Breast epithelium (tissue), 4 donors: ENCODE measurements around the gene KAT6B. TPM values are rescaled to one million over a fixed set of nuclear protein-coding genes. Genes with fewer than 3 reads are reported as not detected.

Source experiments
- DNase-seq, 2 donors: peaks; one replicate each; pipeline ENCODE4 v3.0.0-alpha.2; 2019; ENCODE audit warnings: low spot score in 2 of 2
- H3K27ac ChIP-seq, 2 donors: fragments of 200-600 bp; sonication (generic) in 1 of 2; one replicate each; pipeline ENCODE4 v1.5.1; 2016 to 2019; ENCODE audit warnings: mild to moderate bottlenecking in 1 of 2
- H3K27me3 ChIP-seq, 2 donors: fragments of 200-600 bp; sonication (generic) in 1 of 2; one replicate each; pipeline versions ENCODE4 v1.5.1 to v1.6.0; 2017 to 2019; ENCODE audit warnings: control low read depth in 1 of 2, mild to moderate bottlenecking in 1 of 2
- H3K36me3 ChIP-seq: fragments of 200-600 bp; one replicate; pipeline ENCODE4 v1.5.1; 2019
- H3K4me1 ChIP-seq, 2 donors: fragments of 200-600 bp; sonication (generic); one replicate each; pipeline ENCODE4 v1.5.1; 2016 to 2019; ENCODE audit warnings: control low read depth in 1 of 2
- H3K4me3 ChIP-seq, 3 donors: fragments of 200-600 bp; sonication (generic); 1 replicate in 2 of 3; 2 replicates in 1 of 3; pipeline ENCODE4 v1.5.1; 2016 to 2019; ENCODE audit warnings: mild to moderate bottlenecking in 3 of 3, moderate library complexity in 2 of 3
- H3K9me3 ChIP-seq, 2 donors: fragments of 200-600 bp; sonication (generic) in 1 of 2; one replicate each; pipeline ENCODE4 v1.5.1; 2016 to 2019; ENCODE audit warnings: control low read depth in 1 of 2
- CTCF ChIP-seq, 3 donors: fragments of 450-650 bp; IDR thresholded peaks; one replicate each; pipeline ENCODE4 v1.5.1; 2016 to 2017; ENCODE audit warnings: antibody characterized with exemption in 3 of 3, mild to moderate bottlenecking in 3 of 3, moderate library complexity in 3 of 3
- POLR2A ChIP-seq: fragments of 450-650 bp; IDR thresholded peaks from one replicate; pipeline ENCODE4 v1.6.1; 2016; ENCODE audit warnings: antibody characterized with exemption, mild to moderate bottlenecking, moderate library complexity
- POLR2AphosphoS5 ChIP-seq, 3 donors: sonication (generic); formaldehyde crosslinking; IDR thresholded peaks; one replicate each; pipeline ENCODE4 v1.6.1; 2017; ENCODE audit warnings: antibody characterized with exemption in 3 of 3
- intact Hi-C: fragments of 100-400 bp; cut with DNase I; formaldehyde crosslinking; loops from one replicate; pipeline ENCODE4 v1.15.1; 2023; ENCODE audit warnings: low total_unique reads
- total RNA-seq, 3 donors: library from RNA; depleted of rRNA; stranded (reverse); fragments of >200 nt; gene quantifications; one replicate each; pipeline ENCODE4 v1.1.0, GENCODE V29; 2016

The KAT6B gene
- total RNA-seq, 3 donors from 2014 or later: 46.2 to 90.3 (median 55.7) TPM

- no peaks in the 10 kb centered on the region for H3K9me3 ChIP-seq
- H3K4me3 ChIP-seq: peak overlapping the region in 2 of 3 donors; percentile 82 to 94
- intact Hi-C loops: no loop called here
- no peak for DNase-seq
- H3K36me3 ChIP-seq: no peaks in the 10 kb centered on the region
- H3K27me3 ChIP-seq: no peaks in the 10 kb centered on the region
- no peaks in the 10 kb centered on the region for H3K4me1 ChIP-seq
- H3K27ac ChIP-seq: peak overlapping the region; percentile 99 to 100
- no peak for TF ChIP-seq CTCF (IDR thresholded peaks at IDR 0.05)
- TF ChIP-seq POLR2A: no peak
- TF ChIP-seq POLR2AphosphoS5 (IDR thresholded peaks at IDR 0.05): no peak
Observed at GRCh38 chr10:74827694-74828093, 1.3 kb downstream of the KAT6B start.

- H3K4me3 ChIP-seq: no peak overlapping the region
- H3K9me3 ChIP-seq: no peaks in the 10 kb centered on the region
- H3K27ac ChIP-seq: no peak overlapping the region
- no peaks in the 10 kb centered on the region for H3K36me3 ChIP-seq
- H3K4me1 ChIP-seq: no peaks in the 10 kb centered on the region
- intact Hi-C loops: no loop called here
- H3K27me3 ChIP-seq: no peaks in the 10 kb centered on the region
- no peak for DNase-seq
- TF ChIP-seq CTCF (IDR thresholded peaks at IDR 0.05): no peak
Observed at GRCh38 chr10:74828946-74829345, 2.5 kb downstream of the KAT6B start.

GRCh38 chr10:74831518-74832120, 5.2 kb downstream of the KAT6B start:
- Histone ChIP-seq H3K9me3 (no peaks in the 10 kb centered on the region), H3K27ac (no peak overlapping the region), H3K4me1 (no peaks in the 10 kb centered on the region), H3K4me3 (no peak overlapping the region), H3K36me3 (no peaks in the 10 kb centered on the region), H3K27me3 (no peaks in the 10 kb centered on the region)
- no peak for TF ChIP-seq CTCF (IDR thresholded peaks at IDR 0.05)
- TF ChIP-seq POLR2AphosphoS5 (IDR thresholded peaks at IDR 0.05): no peak
- no peak for TF ChIP-seq POLR2A
- no peak for DNase-seq
- intact Hi-C loops: no loop called here

- H3K27me3 ChIP-seq: no peaks in the 10 kb centered on the region
- no peak overlapping the region for H3K4me3 ChIP-seq
- no peak overlapping the region for H3K27ac ChIP-seq
- no peaks in the 10 kb centered on the region for H3K9me3 ChIP-seq
- TF ChIP-seq POLR2AphosphoS5 (IDR thresholded peaks at IDR 0.05) (no peak), POLR2A (no peak), CTCF (IDR thresholded peaks at IDR 0.05) (no peak)
- peaks cover 0 to 3% of the 10 kb centered on the region in 2 donors for H3K4me1 ChIP-seq
- no peak for DNase-seq
- no peaks in the 10 kb centered on the region for H3K36me3 ChIP-seq
- intact Hi-C loops: no loop called here
Observed at GRCh38 chr10:74835963-74836362, 9.6 kb downstream of the KAT6B start.

- intact Hi-C loops: no loop called here
Observed at GRCh38 chr10:74836877-74837276, 10.5 kb downstream of the KAT6B start.

More at GRCh38 chr10:74836877-74837276, 10.5 kb downstream of the KAT6B start:
- TF ChIP-seq CTCF (IDR thresholded peaks at IDR 0.05) (no peak), POLR2A (no peak), POLR2AphosphoS5 (IDR thresholded peaks at IDR 0.05) (no peak)
- Histone ChIP-seq H3K36me3 (no peaks in the 10 kb centered on the region), H3K4me1 (peaks cover 0 to 7% of the 10 kb centered on the region in 2 donors), H3K9me3 (no peaks in the 10 kb centered on the region), H3K4me3 (no peak overlapping the region), H3K27ac (no peak overlapping the region), H3K27me3 (no peaks in the 10 kb centered on the region)
- no peak for DNase-seq
